Measurements from ENCODE around the gene WDR19. TPM values are rescaled to one million over a fixed set of nuclear protein-coding genes. Genes with fewer than 3 reads are reported as not detected.

The WDR19 gene
- total RNA-seq, 1 experiment from 2014 or later = 32.5 TPM

DNA sequence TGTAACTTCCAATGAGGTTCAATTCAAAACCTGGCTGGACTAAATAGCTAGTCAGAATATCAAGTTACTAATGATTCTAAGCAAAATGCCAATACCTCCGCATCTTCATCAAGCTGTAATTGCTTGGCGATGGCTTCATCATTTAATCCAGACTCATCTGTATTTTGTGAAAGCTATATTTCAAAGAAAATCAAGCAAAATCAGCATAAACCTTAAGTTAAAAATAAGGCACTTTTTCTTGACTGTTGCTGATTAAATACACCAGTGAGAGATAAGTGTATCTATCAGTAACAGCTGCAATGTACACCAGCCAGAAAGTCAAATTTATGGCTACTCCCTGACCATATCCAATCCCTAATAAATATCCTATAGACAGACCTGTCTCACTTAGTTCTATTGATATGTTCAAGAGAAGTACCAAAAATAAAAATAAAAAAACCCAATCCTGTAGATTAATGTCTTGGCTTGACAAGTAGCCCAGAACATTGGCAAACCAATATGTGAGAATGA lies 144.2 kb downstream of the WDR19 start:
- H3K4me3 Mint-ChIP-seq (ENCODE audit: unreplicated experiment) = no peak overlapping the region
- no peak overlapping the region for H3K27ac Mint-ChIP-seq (ENCODE audit: low read depth, unreplicated experiment)
- CTCF ChIA-PET = no interaction called here
- peaks cover 37% of the 10 kb centered on the region for H3K36me3 Mint-ChIP-seq (ENCODE audit: insufficient read depth, unreplicated experiment)
- intact Hi-C loops (cut with micrococcal nuclease) = no loop called here
- POLR2A ChIA-PET = no interaction called here
- peaks cover 6% of the 10 kb centered on the region for H3K4me1 Mint-ChIP-seq (ENCODE audit: insufficient read depth, unreplicated experiment)
- H3K9me3 Mint-ChIP-seq (ENCODE audit: unreplicated experiment) = no peaks in the 10 kb centered on the region
- H3K27me3 Mint-ChIP-seq (ENCODE audit: insufficient read depth, unreplicated experiment) = no peaks in the 10 kb centered on the region
- BruUV-seq (replicated peaks) = no TSS peak
- TF ChIP-seq, protein P1, sequence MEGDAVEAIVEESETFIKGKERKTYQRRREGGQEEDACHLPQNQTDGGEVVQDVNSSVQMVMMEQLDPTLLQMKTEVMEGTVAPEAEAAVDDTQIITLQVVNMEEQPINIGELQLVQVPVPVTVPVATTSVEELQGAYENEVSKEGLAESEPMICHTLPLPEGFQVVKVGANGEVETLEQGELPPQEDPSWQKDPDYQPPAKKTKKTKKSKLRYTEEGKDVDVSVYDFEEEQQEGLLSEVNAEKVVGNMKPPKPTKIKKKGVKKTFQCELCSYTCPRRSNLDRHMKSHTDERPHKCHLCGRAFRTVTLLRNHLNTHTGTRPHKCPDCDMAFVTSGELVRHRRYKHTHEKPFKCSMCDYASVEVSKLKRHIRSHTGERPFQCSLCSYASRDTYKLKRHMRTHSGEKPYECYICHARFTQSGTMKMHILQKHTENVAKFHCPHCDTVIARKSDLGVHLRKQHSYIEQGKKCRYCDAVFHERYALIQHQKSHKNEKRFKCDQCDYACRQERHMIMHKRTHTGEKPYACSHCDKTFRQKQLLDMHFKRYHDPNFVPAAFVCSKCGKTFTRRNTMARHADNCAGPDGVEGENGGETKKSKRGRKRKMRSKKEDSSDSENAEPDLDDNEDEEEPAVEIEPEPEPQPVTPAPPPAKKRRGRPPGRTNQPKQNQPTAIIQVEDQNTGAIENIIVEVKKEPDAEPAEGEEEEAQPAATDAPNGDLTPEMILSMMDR (IDR thresholded peaks at IDR 0.05; ENCODE audit: unreplicated experiment) = no peak
- DNase-seq (ENCODE audit: unreplicated experiment) = no peak

DNA sequence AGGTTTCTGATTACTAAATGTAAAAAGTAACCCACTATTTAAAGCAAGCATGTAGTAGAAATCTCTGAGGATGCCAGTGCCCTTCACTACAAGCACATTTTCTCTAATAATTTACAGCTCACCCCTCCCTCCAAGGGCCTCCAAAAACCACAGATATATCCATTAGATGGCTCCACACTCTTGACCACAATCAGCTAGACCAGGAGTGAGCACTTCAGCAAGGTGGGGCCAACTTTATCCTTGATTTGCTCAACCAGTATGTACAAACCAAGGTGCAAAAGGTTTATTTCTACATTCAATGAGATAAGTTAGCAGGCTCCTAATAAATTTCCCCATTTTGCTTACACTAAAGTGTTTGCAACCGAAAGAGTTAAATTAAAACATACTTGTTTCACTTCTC lies 148.0 kb downstream of the WDR19 start:
- Mint-ChIP-seq H3K27me3 (ENCODE audit: insufficient read depth, unreplicated experiment) (no peaks in the 10 kb centered on the region), H3K27ac (ENCODE audit: low read depth, unreplicated experiment) (no peak overlapping the region), H3K36me3 (ENCODE audit: insufficient read depth, unreplicated experiment) (peaks cover 13% of the 10 kb centered on the region), H3K9me3 (ENCODE audit: unreplicated experiment) (no peaks in the 10 kb centered on the region), H3K4me1 (ENCODE audit: insufficient read depth, unreplicated experiment) (peaks cover 6% of the 10 kb centered on the region), H3K4me3 (ENCODE audit: unreplicated experiment) (no peak overlapping the region)
- intact Hi-C loops (cut with micrococcal nuclease) = no loop called here
- ChIA-PET POLR2A (interaction anchor here (1.0 kb wide), 2 partner anchors 16 to 35 kb away, joined by 3 to 4 read pairs; partner anchors contain the start of gene RFC1), CTCF (interaction anchor here (0.6 to 0.7 kb wide), 3 partner anchors 8 to 469 kb away, joined by 3 to 4 read pairs (median 3); no protein-coding TSS in a partner anchor)
- TF ChIP-seq, protein P1 (IDR thresholded peaks at IDR 0.05; ENCODE audit: unreplicated experiment) = no peak
- no peak for DNase-seq (ENCODE audit: unreplicated experiment)
- no TSS peak for BruUV-seq (replicated peaks)

DNA sequence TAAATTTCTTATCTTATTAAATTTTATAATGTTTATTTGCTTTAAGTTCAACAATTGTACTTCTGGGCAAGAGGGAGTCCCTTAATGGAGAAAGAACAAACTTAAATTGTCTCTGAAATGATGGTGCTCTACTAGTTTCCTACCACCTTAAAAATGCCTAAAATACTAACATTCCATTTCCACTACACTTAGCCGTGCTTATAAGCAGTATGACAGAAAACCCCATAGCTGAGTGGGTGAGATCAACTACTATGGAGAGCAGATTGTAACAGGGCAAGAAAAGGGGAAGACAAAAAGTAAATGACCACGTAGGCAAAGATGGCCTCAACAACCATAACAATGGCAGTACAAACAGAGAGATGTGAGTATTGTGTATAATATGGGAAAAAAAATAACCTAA lies 148.9 kb downstream of the WDR19 start:
- DNase-seq (ENCODE audit: unreplicated experiment) = no peak
- intact Hi-C loops (cut with micrococcal nuclease) = no loop called here
- Mint-ChIP-seq H3K27me3 (ENCODE audit: insufficient read depth, unreplicated experiment) (no peaks in the 10 kb centered on the region), H3K4me3 (ENCODE audit: unreplicated experiment) (no peak overlapping the region), H3K9me3 (ENCODE audit: unreplicated experiment) (no peaks in the 10 kb centered on the region), H3K27ac (ENCODE audit: low read depth, unreplicated experiment) (no peak overlapping the region), H3K36me3 (ENCODE audit: insufficient read depth, unreplicated experiment) (peaks cover 8% of the 10 kb centered on the region), H3K4me1 (ENCODE audit: insufficient read depth, unreplicated experiment) (peaks cover 6% of the 10 kb centered on the region)
- no TSS peak for BruUV-seq (replicated peaks)
- ChIA-PET POLR2A (interaction anchor here (1.0 to 1.1 kb wide), 3 partner anchors 9 to 35 kb away, joined by 3 to 6 read pairs (median 4); partner anchors contain the start of gene RFC1), CTCF (no interaction called here)
- TF ChIP-seq, protein P1 (IDR thresholded peaks at IDR 0.05; ENCODE audit: unreplicated experiment) = no peak

Other genes with a start within 250 kb of the WDR19 start
- gene TMEM156, start 150.1 kb upstream of the WDR19 start, total RNA-seq (2022) = 5.3 and 7.0 TPM in 2 replicates
- gene KLHL5, start 120.3 kb upstream of the WDR19 start, total RNA-seq (2022) = 59.2 and 67.7 TPM in 2 replicates
- gene RFC1, start 183.8 kb downstream of the WDR19 start, total RNA-seq (2022) = 84.7 and 99.5 TPM in 2 replicates
- not detected in 2 replicates for gene KLB, start 224.4 kb downstream of the WDR19 start, total RNA-seq (2022)

Data from MCF 10A (cell line).